ENCODE data around the gene KHNYN.

KHNYN gene

GRCh38 chr14:24425704-24426103 is 4.0 kb upstream of the KHNYN start:
- DNase-seq = no peak

GRCh38 chr14:24426150-24426911 is 3.4 kb upstream of the KHNYN start:
- DNase-seq = no peak

GRCh38 chr14:24426912-24427536 is 2.7 kb upstream of the KHNYN start:
- DNase-seq = no peak

- no peak for DNase-seq
Measured at GRCh38 chr14:24427537-24428508, 1.9 kb upstream of the KHNYN start.

- DNase-seq = no peak
Measured at GRCh38 chr14:24428628-24429394, 943 bp upstream of the KHNYN start.

- peak; percentile 30 for DNase-seq
Measured at GRCh38 chr14:24430143-24430681, 458 bp downstream of the KHNYN start.

- DNase-seq = no peak
Measured at GRCh38 chr14:24430682-24431568, 1.2 kb downstream of the KHNYN start.

- peak; percentile 90 for DNase-seq
Measured at GRCh38 chr14:24431569-24432258, 2.0 kb downstream of the KHNYN start.

GRCh38 chr14:24432259-24433131 is 2.7 kb downstream of the KHNYN start:
- DNase-seq = no peak

- no peak for DNase-seq
Measured at GRCh38 chr14:24434036-24434435, 4.3 kb downstream of the KHNYN start.

- DNase-seq = no peak
Measured at GRCh38 chr14:24434676-24435075, 4.9 kb downstream of the KHNYN start.

GRCh38 chr14:24435192-24435810 is 5.5 kb downstream of the KHNYN start:
- DNase-seq = no peak

- no peak for DNase-seq
Measured at GRCh38 chr14:24435998-24436354, 6.2 kb downstream of the KHNYN start.

- DNase-seq = peak; percentile 51
Measured at GRCh38 chr14:24436355-24437019, 6.7 kb downstream of the KHNYN start.

GRCh38 chr14:24437020-24437735 is 7.4 kb downstream of the KHNYN start:
- no peak for DNase-seq

- DNase-seq = no peak
Measured at GRCh38 chr14:24437736-24438067, 7.9 kb downstream of the KHNYN start.

GRCh38 chr14:24438223-24439097 is 8.7 kb downstream of the KHNYN start:
- DNase-seq = no peak
